ENCODE data around the gene GALNT16.
"Not testable (repeated sequence)": the region's sequence is repeated elsewhere in the genome, so short reads cannot be mapped to it uniquely, and the experiment has no call there.

GALNT16 gene

DNA sequence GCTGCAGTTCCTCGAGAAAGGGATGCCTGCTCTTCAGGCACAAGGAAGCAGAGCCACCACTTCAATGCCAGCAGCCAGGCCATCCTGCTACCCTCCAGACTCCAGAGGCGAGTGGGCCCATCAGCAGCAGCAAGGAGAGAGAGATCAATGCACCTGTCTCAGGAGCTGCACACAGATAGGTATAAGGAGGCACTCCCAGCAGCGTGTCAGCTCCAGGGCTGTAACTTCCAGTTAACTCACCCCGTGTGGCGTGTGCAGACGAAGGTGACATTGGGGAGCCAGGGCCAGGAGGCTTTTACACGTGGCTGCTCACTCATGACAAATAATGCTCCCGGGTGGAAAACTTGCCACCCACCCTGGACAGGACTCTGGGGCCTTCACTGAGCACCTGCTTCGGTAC lies 24.2 kb downstream of the GALNT16 start:
- H3K9me3 ChIP-seq, result no peaks in the 10 kb centered on the region
- no peak overlapping the region for H3K4me3 ChIP-seq
- no peak for DNase-seq (ENCODE audit: low spot score in 2 of 2)
- no peaks in the 10 kb centered on the region for H3K36me3 ChIP-seq (replicated peaks)
- H3K4me1 ChIP-seq, result no peaks in the 10 kb centered on the region
- H3K27me3 ChIP-seq (ENCODE audit: low read depth), result no peaks in the 10 kb centered on the region
- in situ Hi-C loops (cut with MboI; ENCODE audit: low sequenced_read_pairs), result no loop called here

DNA sequence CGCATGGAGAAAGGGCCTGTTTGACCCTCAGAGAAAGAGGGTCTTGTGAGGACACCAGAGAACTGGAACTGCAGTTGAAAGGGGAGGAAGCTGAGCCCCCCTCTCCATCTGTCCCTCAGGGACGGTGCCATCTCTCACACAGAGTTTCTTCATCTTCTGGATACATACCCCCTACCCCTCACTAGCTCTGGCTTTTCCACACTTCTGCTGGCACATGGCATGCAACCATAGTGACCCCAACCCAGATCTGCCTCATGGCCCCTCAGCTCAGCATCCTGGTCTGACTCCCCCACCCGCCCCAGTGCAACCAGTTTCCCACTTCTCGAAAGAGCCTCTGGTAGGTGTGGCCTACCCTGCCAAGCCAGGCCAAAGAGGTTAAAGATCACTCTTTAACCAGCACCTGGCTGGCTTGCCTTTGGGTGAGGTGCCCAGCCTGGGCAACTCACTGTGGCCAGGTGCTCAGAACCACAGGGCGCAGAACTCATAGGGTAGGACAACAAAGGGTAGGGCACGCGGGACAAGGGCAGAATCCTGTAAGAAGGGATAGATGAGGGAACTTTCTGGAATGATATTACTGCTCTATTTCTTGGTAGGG lies 25.8 kb downstream of the GALNT16 start:
- Histone ChIP-seq H3K4me1 (no peaks in the 10 kb centered on the region), H3K9me3 (no peaks in the 10 kb centered on the region), H3K27me3 (ENCODE audit: low read depth) (no peaks in the 10 kb centered on the region), H3K4me3 (no peak overlapping the region), H3K36me3 (replicated peaks) (no peaks in the 10 kb centered on the region)
- DNase-seq (ENCODE audit: low spot score in 2 of 2), result no peak
- in situ Hi-C loops (cut with MboI; ENCODE audit: low sequenced_read_pairs), result no loop called here

DNA sequence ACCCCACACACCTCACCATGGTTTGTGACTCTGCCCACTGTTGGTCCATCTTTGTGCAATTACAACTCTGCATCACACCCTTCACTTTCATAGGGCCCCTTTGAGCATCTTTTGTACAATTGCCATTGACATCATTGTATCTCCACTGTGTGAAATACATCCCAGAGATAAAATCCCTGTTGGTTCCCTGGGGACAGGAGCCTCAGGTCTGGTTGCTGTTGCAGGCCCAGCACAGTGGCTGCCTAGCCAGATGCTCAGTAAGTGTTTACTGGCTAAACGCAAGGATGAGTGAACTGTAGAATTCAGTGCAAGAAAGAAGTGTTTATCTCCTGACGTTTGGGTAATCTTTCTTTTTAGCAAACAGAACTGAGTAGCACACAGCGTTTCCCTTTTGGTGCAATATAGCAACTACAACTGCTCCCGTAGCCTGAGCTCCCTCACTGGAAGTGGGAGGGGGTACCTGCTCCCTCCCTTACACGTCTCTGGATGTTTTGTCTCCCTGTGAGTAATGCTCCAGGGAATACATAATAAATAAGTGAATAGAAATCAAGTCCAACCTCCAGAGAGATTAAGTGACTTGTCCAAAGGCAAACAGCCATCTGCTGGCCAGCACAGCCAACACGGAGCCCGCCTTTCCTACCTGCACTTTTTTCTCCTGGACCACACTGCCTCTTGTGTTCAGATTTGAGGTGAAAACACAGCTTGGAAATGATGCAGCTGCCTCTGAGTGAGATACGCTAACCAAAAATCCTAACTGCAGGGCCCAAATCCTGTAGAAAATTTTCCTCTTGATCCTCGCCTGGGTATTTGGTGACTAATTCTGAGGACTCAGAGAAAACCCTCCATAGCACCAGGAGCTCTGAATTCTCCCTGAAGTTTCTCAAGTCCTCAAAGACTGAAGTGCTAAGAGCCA lies 27.4 kb downstream of the GALNT16 start:
- Histone ChIP-seq H3K4me1 (no peaks in the 10 kb centered on the region), H3K27me3 (ENCODE audit: low read depth) (no peaks in the 10 kb centered on the region), H3K36me3 (replicated peaks) (no peaks in the 10 kb centered on the region), H3K4me3 (no peak overlapping the region), H3K9me3 (no peaks in the 10 kb centered on the region)
- in situ Hi-C loops (cut with MboI; ENCODE audit: low sequenced_read_pairs), result no loop called here
- no peak for DNase-seq (ENCODE audit: low spot score in 2 of 2)

DNA sequence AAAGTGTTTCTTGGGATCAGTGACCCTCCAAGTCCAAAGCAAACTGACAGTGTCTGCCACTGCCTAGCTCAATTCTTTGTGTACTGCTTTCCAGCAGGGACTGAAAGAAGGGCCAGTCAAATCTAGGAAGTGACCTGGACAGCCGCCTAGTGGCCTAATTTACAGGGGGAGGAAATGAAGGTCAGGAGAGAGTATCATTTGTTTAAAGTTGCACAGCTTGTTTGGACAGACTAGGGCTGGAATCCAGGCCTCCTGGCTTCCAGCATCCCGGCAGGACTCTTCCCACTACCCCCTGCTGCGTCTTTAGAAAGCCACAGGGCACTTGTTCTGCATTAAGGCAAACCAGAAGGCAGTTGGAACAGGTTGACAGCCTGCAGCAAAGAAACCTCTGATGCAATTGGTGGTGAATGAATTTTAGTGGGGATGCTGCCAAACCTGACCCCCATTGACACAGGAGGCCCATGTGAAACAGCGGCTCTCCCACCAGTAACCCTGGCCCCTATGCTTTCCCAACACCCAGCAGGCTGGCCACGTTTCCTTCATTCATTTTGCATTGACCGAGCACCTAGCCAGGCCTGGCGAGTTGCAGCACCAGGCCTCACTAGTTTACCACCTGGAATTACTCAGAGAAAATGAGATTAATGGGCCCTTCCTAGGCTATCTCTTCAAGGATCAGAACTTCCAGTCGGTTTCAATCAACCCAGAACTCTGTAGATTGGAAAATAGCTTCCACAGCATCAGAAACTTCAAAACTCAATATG lies 28.2 kb downstream of the GALNT16 start:
- H3K4me1 ChIP-seq, result no peaks in the 10 kb centered on the region
- no peaks in the 10 kb centered on the region for H3K36me3 ChIP-seq (replicated peaks)
- in situ Hi-C loops (cut with MboI; ENCODE audit: low sequenced_read_pairs), result no loop called here
- H3K9me3 ChIP-seq, result no peaks in the 10 kb centered on the region
- DNase-seq (ENCODE audit: low spot score in 2 of 2), result no peak
- no peak overlapping the region for H3K4me3 ChIP-seq
- no peaks in the 10 kb centered on the region for H3K27me3 ChIP-seq (ENCODE audit: low read depth)

DNA sequence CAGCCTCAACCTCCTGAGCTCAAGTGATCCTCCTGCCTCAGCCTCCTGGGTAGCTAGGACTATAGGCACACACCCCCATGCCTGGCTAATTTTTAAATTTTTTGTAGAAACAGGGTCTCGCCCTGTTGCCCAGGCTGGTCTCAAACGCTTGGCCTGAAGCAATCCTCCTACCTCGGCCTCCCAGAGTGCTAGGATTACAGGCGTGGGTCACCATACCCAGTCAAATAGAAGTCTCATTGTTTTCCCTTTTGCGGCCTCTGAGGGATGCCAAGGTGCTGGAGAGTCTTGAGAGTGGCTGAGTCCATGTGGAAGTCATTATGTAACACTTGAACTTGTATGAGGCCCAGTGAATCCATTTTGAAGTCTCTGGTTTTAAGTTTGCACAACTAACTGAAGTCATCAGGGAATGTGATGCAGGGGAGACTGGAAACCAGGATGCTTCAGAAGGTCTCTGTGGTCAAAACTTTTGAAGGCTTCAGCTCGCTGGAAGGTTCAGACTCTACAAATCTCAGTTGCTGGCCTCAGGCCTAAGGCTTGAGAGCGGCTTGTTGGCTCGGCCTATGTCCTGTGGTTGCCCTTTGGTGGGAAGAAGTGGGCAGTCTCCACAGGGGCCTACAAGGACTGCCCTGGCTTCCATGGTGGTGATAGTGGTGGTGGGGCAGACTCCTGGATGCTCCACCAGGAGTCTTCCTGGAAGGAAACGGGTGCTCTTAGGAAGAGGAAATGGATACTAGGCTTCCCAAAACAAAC lies 29.2 kb downstream of the GALNT16 start:
- Histone ChIP-seq H3K36me3 (replicated peaks) (no peaks in the 10 kb centered on the region), H3K27me3 (ENCODE audit: low read depth) (no peaks in the 10 kb centered on the region), H3K4me3 (no peak overlapping the region), H3K4me1 (no peaks in the 10 kb centered on the region), H3K9me3 (no peaks in the 10 kb centered on the region)
- no peak for DNase-seq (ENCODE audit: low spot score in 2 of 2)
- in situ Hi-C loops (cut with MboI; ENCODE audit: low sequenced_read_pairs), result no loop called here

DNA sequence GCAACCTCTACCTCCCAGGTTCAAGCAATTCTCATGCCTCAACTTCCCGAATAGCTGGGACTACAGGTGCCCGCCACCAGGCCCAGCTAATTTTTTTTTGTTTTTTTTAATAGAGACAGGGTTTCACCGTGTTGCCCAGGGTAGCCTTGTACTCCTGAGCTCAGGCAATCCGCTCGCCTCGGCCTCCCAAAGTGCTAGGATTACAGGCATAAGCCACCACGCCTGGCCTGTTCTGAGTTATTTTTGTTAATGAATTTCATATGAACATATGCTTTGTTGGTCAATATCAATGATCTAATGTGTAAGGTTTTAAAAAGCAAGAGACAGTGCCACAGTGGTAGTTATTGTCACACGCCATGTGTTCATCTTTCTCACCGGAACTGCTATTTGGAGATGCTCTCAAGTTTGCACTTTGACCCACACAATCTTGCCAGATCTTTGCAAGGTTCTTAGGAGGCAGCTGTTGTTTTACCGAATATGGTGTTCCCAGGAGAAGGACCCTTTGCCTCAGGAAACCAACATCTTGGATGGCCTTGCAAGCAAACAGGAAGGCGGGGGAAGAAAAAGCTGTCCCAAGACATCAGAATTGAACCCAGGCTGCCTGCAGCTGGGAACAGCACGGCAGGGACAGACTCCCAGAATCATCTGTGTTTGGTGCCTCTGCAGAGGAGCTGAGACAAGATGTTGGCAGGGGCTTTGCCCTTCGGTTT lies 30.0 kb downstream of the GALNT16 start:
- Histone ChIP-seq H3K4me1 (no peaks in the 10 kb centered on the region), H3K36me3 (replicated peaks) (no peaks in the 10 kb centered on the region), H3K4me3 (no peak overlapping the region), H3K9me3 (no peaks in the 10 kb centered on the region), H3K27me3 (ENCODE audit: low read depth) (no peaks in the 10 kb centered on the region)
- no peak for DNase-seq (ENCODE audit: low spot score in 2 of 2)
- in situ Hi-C loops (cut with MboI; ENCODE audit: low sequenced_read_pairs), result no loop called here

DNA sequence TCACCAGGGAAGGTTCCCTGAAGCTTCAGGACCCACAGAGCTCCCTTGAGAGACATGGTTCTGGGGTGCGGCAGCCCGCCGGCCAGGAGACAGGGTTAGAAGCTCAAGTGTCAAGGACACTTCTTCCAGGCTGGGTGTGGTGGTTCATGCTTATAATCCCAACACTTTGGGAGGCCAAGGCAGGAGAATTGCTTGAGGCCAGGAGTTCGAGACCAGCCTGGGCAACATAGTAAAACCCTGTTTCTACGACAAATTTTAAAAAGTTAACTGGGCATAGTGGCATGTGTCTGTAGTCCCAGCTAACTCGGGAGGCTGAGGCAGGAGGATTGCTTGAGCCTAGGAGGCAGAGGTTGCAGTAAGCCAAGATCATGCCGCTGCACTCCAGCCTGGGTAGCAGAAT lies 30.9 kb downstream of the GALNT16 start:
- H3K4me1 ChIP-seq; DNase-seq (ENCODE audit: low spot score in 2 of 2); in situ Hi-C loops (cut with MboI; ENCODE audit: low sequenced_read_pairs); H3K36me3 ChIP-seq (replicated peaks); H3K27me3 ChIP-seq (ENCODE audit: low read depth); H3K9me3 ChIP-seq; H3K4me3 ChIP-seq: not testable (repeated sequence)

DNA sequence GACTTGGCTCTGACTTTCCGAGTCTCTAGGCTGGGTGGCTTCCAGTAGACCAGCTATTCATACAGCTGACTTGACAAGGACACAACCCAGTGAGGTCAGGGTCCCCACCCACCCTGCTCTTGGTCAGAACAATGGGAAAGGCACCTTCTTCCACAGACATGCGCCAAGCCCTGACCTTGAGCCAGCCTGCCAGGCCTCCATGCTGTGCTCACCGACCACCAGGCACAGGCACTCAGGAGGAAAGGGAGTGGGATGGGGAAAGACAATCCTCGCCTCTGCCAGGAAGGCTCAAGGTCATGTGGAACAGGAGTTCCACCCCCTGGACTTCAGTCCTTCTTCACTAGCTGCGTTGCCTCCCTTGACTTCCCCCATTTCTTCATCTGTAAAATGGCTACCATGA lies 31.4 kb downstream of the GALNT16 start:
- in situ Hi-C loops (cut with MboI; ENCODE audit: low sequenced_read_pairs), result no loop called here
- H3K4me3 ChIP-seq, result no peak overlapping the region
- no peaks in the 10 kb centered on the region for H3K27me3 ChIP-seq (ENCODE audit: low read depth)
- H3K9me3 ChIP-seq, result no peaks in the 10 kb centered on the region
- H3K4me1 ChIP-seq, result no peaks in the 10 kb centered on the region
- DNase-seq (ENCODE audit: low spot score in 2 of 2), result no peak
- no peaks in the 10 kb centered on the region for H3K36me3 ChIP-seq (replicated peaks)

DNA sequence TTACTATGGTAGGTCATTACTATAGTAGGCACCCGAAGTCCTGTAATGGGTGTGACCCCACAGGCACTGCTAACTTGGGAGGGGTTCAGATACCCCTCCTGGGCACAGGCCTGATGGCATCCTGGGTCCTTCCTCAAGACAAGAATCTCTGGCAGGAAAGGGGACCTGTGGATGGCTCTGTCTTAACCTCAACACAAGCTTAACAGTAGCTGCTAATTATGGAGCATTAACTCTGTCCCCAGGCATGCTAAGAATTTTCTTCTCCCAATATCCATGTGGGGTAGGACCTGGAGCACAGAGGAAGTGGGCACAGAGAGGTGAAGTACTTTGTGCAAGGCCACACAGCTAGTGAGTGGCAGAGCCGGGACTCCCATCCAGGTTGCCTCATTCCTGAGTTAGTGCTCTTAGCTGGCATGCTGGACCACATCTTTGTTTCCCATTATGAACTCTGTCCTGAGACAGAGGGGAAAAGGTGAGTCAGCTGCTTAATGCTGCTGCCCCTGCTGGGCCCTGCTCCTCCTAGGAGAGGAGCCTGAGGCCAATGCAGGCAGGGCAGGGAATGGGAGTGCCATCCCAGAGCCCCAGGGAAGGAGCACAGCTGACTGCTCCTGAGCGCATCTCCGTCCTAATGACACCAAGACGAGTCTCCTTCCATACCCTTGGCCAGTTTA lies 32.1 kb downstream of the GALNT16 start:
- 0 out of 2 replicates have a peak, but pooled peaks cover 3% of the 10 kb centered on the region for H3K27me3 ChIP-seq (ENCODE audit: low read depth)
- no peak for DNase-seq (ENCODE audit: low spot score in 2 of 2)
- H3K36me3 ChIP-seq (replicated peaks), result no peaks in the 10 kb centered on the region
- in situ Hi-C loops (cut with MboI; ENCODE audit: low sequenced_read_pairs), result no loop called here
- no peaks in the 10 kb centered on the region for H3K9me3 ChIP-seq
- H3K4me3 ChIP-seq, result no peak overlapping the region
- H3K4me1 ChIP-seq, result no peaks in the 10 kb centered on the region

DNA sequence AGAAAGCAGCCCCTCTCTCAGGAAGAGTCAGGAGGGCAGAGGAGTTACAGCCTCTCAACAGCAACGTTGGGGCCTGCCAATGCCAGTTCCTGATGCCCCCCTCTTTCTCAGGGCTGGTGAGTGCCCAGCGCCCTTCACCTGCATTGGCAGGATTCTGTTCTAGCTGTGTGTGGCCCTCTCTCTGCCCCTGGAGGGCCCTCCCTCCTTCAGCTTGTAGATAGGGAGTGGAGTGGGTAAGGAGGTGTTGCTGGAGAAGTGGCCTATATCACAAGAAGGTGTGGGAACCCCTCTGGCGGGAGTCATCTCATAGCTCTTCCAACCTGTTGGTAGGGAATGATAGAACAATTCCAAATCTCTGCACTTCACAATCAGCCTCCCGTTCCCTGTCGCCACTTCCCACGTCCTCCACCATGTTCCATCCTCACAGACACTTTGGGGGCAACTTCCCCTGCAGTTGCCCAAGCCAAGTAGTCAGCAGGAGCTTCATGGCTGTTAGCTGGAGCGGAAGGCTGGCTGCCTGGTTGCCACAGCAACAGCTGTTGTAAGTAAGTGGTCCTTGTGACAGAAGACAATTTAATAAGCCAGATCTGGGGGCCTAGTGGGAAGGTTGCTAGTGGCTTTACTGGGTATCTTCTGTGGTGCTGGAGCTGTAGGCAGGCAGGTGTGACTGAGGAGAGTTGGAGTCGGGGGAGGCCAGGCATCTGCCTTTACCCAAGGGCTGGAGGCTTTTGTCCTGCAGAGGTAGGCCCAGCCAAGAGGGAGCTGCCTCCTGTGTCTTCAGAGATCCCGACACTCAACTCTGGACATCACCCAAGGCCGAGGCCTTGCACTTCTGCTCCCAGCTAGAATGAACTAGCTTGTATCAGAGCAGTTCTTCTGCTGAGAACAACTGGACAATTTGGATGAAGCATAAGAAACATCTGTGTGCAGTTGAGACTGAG lies 38.4 kb downstream of the GALNT16 start:
- in situ Hi-C loops (cut with MboI; ENCODE audit: low sequenced_read_pairs), result no loop called here
- Histone ChIP-seq H3K27me3 (ENCODE audit: low read depth) (peaks cover 8% of the 10 kb centered on the region; the same call in 1 of the 2 replicates), H3K9me3 (no peaks in the 10 kb centered on the region)

DNA sequence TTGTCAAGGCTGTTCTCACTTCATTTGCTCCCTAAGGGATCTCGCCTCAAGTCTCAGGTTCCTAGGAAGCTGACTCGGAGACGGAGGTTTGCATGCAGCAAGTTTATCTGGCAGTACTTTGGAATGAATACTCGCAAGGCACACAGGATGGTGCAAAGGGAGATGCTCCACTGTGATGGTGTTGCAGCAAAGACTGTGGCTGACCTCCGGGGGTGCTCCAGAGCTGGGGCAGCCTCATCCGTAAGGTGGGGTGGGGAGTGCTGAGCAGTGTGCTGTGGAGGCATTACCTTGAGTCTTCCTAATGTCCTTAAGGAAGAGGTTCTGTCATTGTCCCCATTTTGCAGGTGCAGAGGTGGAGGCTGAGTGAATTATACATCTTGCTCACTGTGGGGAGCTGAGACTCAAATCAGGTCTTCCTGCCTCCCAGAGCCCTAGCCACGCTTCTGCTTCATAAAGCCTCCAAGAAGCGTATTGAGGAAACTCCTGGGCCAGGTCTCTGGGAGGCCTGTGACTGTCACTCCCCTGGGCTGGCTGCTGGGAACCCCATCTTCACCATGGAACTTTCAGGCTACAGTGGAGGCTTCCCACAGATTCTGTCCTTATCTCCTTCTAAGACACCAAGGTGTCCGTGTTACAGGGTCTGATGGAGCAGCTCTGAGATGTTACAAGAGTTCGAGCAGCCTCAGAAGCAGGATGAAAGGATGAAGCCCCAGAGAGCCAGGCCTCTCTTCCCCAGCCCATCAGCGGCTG lies 39.5 kb downstream of the GALNT16 start:
- Histone ChIP-seq H3K27me3 (ENCODE audit: low read depth) (peaks cover 8% of the 10 kb centered on the region; the same call in 1 of the 2 replicates), H3K4me3 (no peak overlapping the region), H3K4me1 (no peaks in the 10 kb centered on the region), H3K36me3 (replicated peaks) (no peaks in the 10 kb centered on the region), H3K9me3 (no peaks in the 10 kb centered on the region)
- DNase-seq (ENCODE audit: low spot score in 2 of 2), result no peak
- in situ Hi-C loops (cut with MboI; ENCODE audit: low sequenced_read_pairs), result no loop called here

More for the DNA sequence above, 38.4 kb downstream of the GALNT16 start:
- no peaks in the 10 kb centered on the region for H3K4me1 ChIP-seq
- DNase-seq (ENCODE audit: low spot score in 2 of 2), result no peak
- H3K36me3 ChIP-seq (replicated peaks), result no peaks in the 10 kb centered on the region
- H3K4me3 ChIP-seq, result no peak overlapping the region
